Liver (tissue), 9 donors: ENCODE data around the gene SUGCT. TPM values are rescaled to one million over a fixed set of nuclear protein-coding genes. Genes with fewer than 3 reads are reported as not detected.

ENCODE experiments used
- DNase-seq: peaks from one replicate; pipeline ENCODE4 v3.0.0-alpha.2; 2017; ENCODE audit warnings: low spot score
- H3K27ac ChIP-seq, 2 donors: one replicate each; pipeline ENCODE4 v1.7.0; 2013; ENCODE audit warnings: inconsistent platforms in 2 of 2, low read length in 2 of 2, control low read depth in 1 of 2, low read depth in 1 of 2, mild to moderate bottlenecking in 1 of 2
- H3K27me3 ChIP-seq, 4 donors: one replicate each; pipeline versions ENCODE4 v1.6.1 to v1.7.0; 2013; ENCODE audit warnings: low read length in 3 of 4, inconsistent platforms in 1 of 4, mild to moderate bottlenecking in 1 of 4, moderate library complexity in 1 of 4; ENCODE audit not compliant: control insufficient read depth in 4 of 4, insufficient read depth in 4 of 4
- H3K36me3 ChIP-seq, 4 donors: one replicate each; pipeline versions ENCODE4 v1.6.1 to v1.7.0; 2013; ENCODE audit warnings: low read length in 3 of 4, mild to moderate bottlenecking in 3 of 4, low read depth in 1 of 4, moderate library complexity in 1 of 4; ENCODE audit not compliant: control insufficient read depth in 4 of 4, insufficient read depth in 3 of 4
- H3K4me1 ChIP-seq, 4 donors: one replicate each; pipeline versions ENCODE4 v1.6.1 to v1.7.0; 2013; ENCODE audit warnings: low read length in 3 of 4, mild to moderate bottlenecking in 3 of 4, moderate library complexity in 1 of 4; ENCODE audit not compliant: control insufficient read depth in 4 of 4, insufficient read depth in 4 of 4
- H3K4me3 ChIP-seq, 3 donors: one replicate each; pipeline versions ENCODE4 v1.6.1 to v1.7.0; 2013; ENCODE audit warnings: low read length in 3 of 3, control low read depth in 1 of 3, low read depth in 1 of 3, mild to moderate bottlenecking in 1 of 3
- H3K9ac ChIP-seq, 2 donors: one replicate each; pipeline ENCODE4 v1.7.0; 2013; ENCODE audit warnings: low read length in 2 of 2, mild to moderate bottlenecking in 2 of 2, moderate library complexity in 2 of 2, control low read depth in 1 of 2, low read depth in 1 of 2
- H3K9me3 ChIP-seq, 4 donors: one replicate each; pipeline versions ENCODE4 v1.6.1 to v1.7.0; 2013; ENCODE audit warnings: low read length in 3 of 4; ENCODE audit not compliant: control insufficient read depth in 4 of 4
- ATF3 ChIP-seq: IDR thresholded peaks from 2 replicates; pipeline ENCODE4 v1.6.1; 2016; ENCODE audit warnings: antibody characterized with exemption
- CTCF ChIP-seq: fragments of 150-350 bp; IDR thresholded peaks from 2 replicates; pipeline ENCODE4 v1.5.1; 2017; ENCODE audit warnings: improper control_type of control experiment, low read depth, low read length; ENCODE audit not compliant: missing input control
- EGR1 ChIP-seq, 2 donors: IDR thresholded peaks; 2 replicates each; pipeline ENCODE4 v1.6.1; 2016 to 2018; ENCODE audit warnings: antibody characterized with exemption in 2 of 2, low read depth in 2 of 2
- FOXA1 ChIP-seq: IDR thresholded peaks from 2 replicates; pipeline ENCODE4 v1.6.1; 2016; ENCODE audit warnings: antibody characterized with exemption
- FOXA2 ChIP-seq: IDR thresholded peaks from 2 replicates; pipeline ENCODE4 v1.6.1; 2016; ENCODE audit warnings: antibody characterized with exemption
- GABPA ChIP-seq, 2 donors: IDR thresholded peaks in 1 of 2; conservative IDR thresholded peaks in 1 of 2; 2 replicates each; pipeline ENCODE4 v1.6.1; 2016; ENCODE audit warnings: antibody characterized with exemption in 2 of 2, mild to moderate bottlenecking in 1 of 2, moderate library complexity in 1 of 2
- HNF4A ChIP-seq, 2 donors: conservative IDR thresholded peaks; 2 replicates each; pipeline ENCODE4 v1.6.1; 2016; ENCODE audit warnings: antibody characterized with exemption in 2 of 2, mild to moderate bottlenecking in 2 of 2
- HNF4G ChIP-seq: IDR thresholded peaks from 2 replicates; pipeline ENCODE4 v1.6.1; 2016; ENCODE audit warnings: antibody characterized with exemption
- JUND ChIP-seq, 2 donors: IDR thresholded peaks; 2 replicates each; pipeline ENCODE4 v1.6.1; 2016; ENCODE audit warnings: antibody characterized with exemption in 2 of 2
- MAX ChIP-seq: IDR thresholded peaks from 2 replicates; pipeline ENCODE4 v1.6.1; 2016; ENCODE audit warnings: antibody characterized with exemption
- NR2F2 ChIP-seq: IDR thresholded peaks from 2 replicates; pipeline ENCODE4 v1.6.1; 2016; ENCODE audit warnings: antibody characterized with exemption
- RAD21 ChIP-seq, 2 donors: IDR thresholded peaks; 2 replicates each; pipeline ENCODE4 v1.6.1; 2016; ENCODE audit warnings: antibody characterized with exemption in 2 of 2, mild to moderate bottlenecking in 2 of 2
- REST ChIP-seq: IDR thresholded peaks from 2 replicates; pipeline ENCODE4 v1.6.1; 2016; ENCODE audit warnings: antibody characterized with exemption, mild to moderate bottlenecking
- RXRA ChIP-seq, 2 donors: IDR thresholded peaks; 2 replicates each; pipeline ENCODE4 v1.6.1; 2017 to 2018; ENCODE audit warnings: antibody characterized with exemption in 2 of 2, mild to moderate bottlenecking in 1 of 2
- SP1 ChIP-seq: IDR thresholded peaks from 2 replicates; pipeline ENCODE4 v1.6.1; 2018; ENCODE audit warnings: antibody characterized with exemption, mild to moderate bottlenecking
- TAF1 ChIP-seq: conservative IDR thresholded peaks from 2 replicates; pipeline ENCODE4 v1.6.1; 2016; ENCODE audit warnings: antibody characterized with exemption, mild to moderate bottlenecking
- YY1 ChIP-seq: IDR thresholded peaks from 2 replicates; pipeline ENCODE4 v1.6.1; 2016; ENCODE audit warnings: antibody characterized with exemption, mild to moderate bottlenecking
- ZBTB33 ChIP-seq: IDR thresholded peaks from 2 replicates; pipeline ENCODE4 v1.6.1; 2016; ENCODE audit warnings: antibody characterized with exemption
- WGBS: extraction: QIAGEN DNeasy Blood & Tissue Kit; methylation state at CpG from one replicate; pipeline ENCODE4 v1.1.7; 2013; 5-methylcytosine and 5-hydroxymethylcytosine counted together
- polyA plus RNA-seq, 2 donors: library from polyadenylated mRNA; stranded (reverse) in 1 of 2; unstranded in 1 of 2; fragments of 200-250 nt in 1 of 2; fragments of >200 nt in 1 of 2; fragmentation: Nextera tagmentation in 1 of 2; extraction: Ambion mirVana in 1 of 2; gene quantifications; one replicate each; pipeline versions ENCODE4 v1.2.1 to v1.2.3, GENCODE V29; 2013 to 2015
- total RNA-seq, 2 donors: library from RNA; depleted of rRNA; stranded (reverse); fragments of >200 nt; gene quantifications; one replicate each; pipeline ENCODE4 v1.2.3, GENCODE V29; 2014
- donor health status: healthy.
- donor health status: healthy.
- donor health status: healthy.
- donor health status: healthy.
- donor health status: healthy.

The SUGCT gene
- total and polyA plus RNA-seq, 4 donors, result 6.2 to 11.9 (median 9.9) TPM

GRCh38 chr7:40595129-40595528, 460.3 kb downstream of the SUGCT start:
- Histone ChIP-seq H3K9ac (no peak overlapping the region), H3K4me3 (no peak overlapping the region), H3K27ac (no peak overlapping the region), H3K27me3 (no peaks in the 10 kb centered on the region), H3K9me3 (no peaks in the 10 kb centered on the region), H3K36me3 (no peaks in the 10 kb centered on the region), H3K4me1 (peaks cover 0 to 3% (median 0%) of the 10 kb centered on the region in 4 donors)
- 87% methylated on average over 6 of the region's 6 CpGs for WGBS
- DNase-seq, result no peak
- TF ChIP-seq ATF3, result no peak
- no peak for TF ChIP-seq NR2F2
- no peak for TF ChIP-seq GABPA (IDR thresholded peaks at IDR 0.05 in 1 of 2, conservative IDR thresholded peaks at IDR 0.05 in 1 of 2)
- TF ChIP-seq REST, result no peak

- H3K9ac ChIP-seq, result no peak overlapping the region
- H3K4me1 ChIP-seq, result peaks cover 0 to 3% (median 0%) of the 10 kb centered on the region in 4 donors
- no peak for DNase-seq
- H3K27me3 ChIP-seq, result no peaks in the 10 kb centered on the region
- WGBS, result 89% methylated on average over 2 of the region's 2 CpGs
- TF ChIP-seq YY1, result no peak
- TF ChIP-seq HNF4G, result no peak
- no peak for TF ChIP-seq CTCF
- TF ChIP-seq NR2F2, result no peak
- TF ChIP-seq FOXA2, result no peak
- TF ChIP-seq RXRA (IDR thresholded peaks at IDR 0.05), result no peak
- no peak for TF ChIP-seq REST
- no peak for TF ChIP-seq RAD21 (IDR thresholded peaks at IDR 0.05)
- TF ChIP-seq HNF4A (conservative IDR thresholded peaks at IDR 0.05), result no peak
- TF ChIP-seq ZBTB33, result no peak
- TF ChIP-seq JUND (IDR thresholded peaks at IDR 0.05), result no peak
- TF ChIP-seq SP1, result no peak
- no peak for TF ChIP-seq EGR1 (IDR thresholded peaks at IDR 0.05; ENCODE audit: low read depth in 2 of 2)
- TF ChIP-seq TAF1, result no peak
- TF ChIP-seq ATF3, result no peak
- TF ChIP-seq FOXA1, result no peak
- no peak for TF ChIP-seq GABPA (IDR thresholded peaks at IDR 0.05 in 1 of 2, conservative IDR thresholded peaks at IDR 0.05 in 1 of 2)
- no peak for TF ChIP-seq MAX
- no peak overlapping the region for H3K27ac ChIP-seq
- no peak overlapping the region for H3K4me3 ChIP-seq
- H3K36me3 ChIP-seq, result no peaks in the 10 kb centered on the region
- H3K9me3 ChIP-seq, result no peaks in the 10 kb centered on the region
These were observed 461.0 kb downstream of the SUGCT start for GRCh38 chr7:40595832-40596231.
